Neutrophil (primary cell): ENCODE measurements around the gene UST.

ENCODE experiments used
- H3K27ac ChIP-seq: fragments of 200-600 bp; sonication (generic); 2 replicates; pipeline ENCODE4 v1.5.1; 2016; ENCODE audit warnings: mild to moderate bottlenecking, moderate library complexity
- H3K27me3 ChIP-seq: fragments of 200-600 bp; sonication (generic); 2 replicates; pipeline ENCODE4 v1.6.0; 2016; ENCODE audit warnings: mild to moderate bottlenecking
- H3K36me3 ChIP-seq: fragments of 200-600 bp; sonication (generic); 2 replicates; pipeline ENCODE4 v1.5.1; 2017
- H3K4me1 ChIP-seq, 2 experiments: fragments of 200-600 bp in 1 of 2; sonication (generic) in 1 of 2; 1 replicate in 1 of 2; 2 replicates in 1 of 2; pipeline versions ENCODE4 v1.5.1 to v1.6.1; 2013 to 2016; ENCODE audit warnings: low read depth in 1 of 2, low read length in 1 of 2, mild to moderate bottlenecking in 1 of 2, moderate library complexity in 1 of 2; ENCODE audit not compliant: control insufficient read depth in 1 of 2, insufficient read depth in 1 of 2
- H3K4me3 ChIP-seq, 2 experiments: fragments of 200-600 bp in 1 of 2; sonication (generic) in 1 of 2; 1 replicate in 1 of 2; 2 replicates in 1 of 2; pipeline ENCODE4 v1.5.1; 2013 to 2016; ENCODE audit warnings: low read depth in 1 of 2, low read length in 1 of 2, mild to moderate bottlenecking in 1 of 2, moderate library complexity in 1 of 2
- H3K9me3 ChIP-seq: fragments of 200-600 bp; sonication (generic); 2 replicates; pipeline ENCODE4 v1.5.1; 2016
- CTCF ChIP-seq: fragments of 200-600 bp; sonication (generic); IDR thresholded peaks from 2 replicates; pipeline ENCODE4 v1.5.1; 2016; ENCODE audit warnings: antibody characterized with exemption

The UST gene

GRCh38 chr6:148892247-148892646, 145.4 kb downstream of the UST start:
- no peaks in the 10 kb centered on the region for H3K36me3 ChIP-seq
- TF ChIP-seq CTCF, result no peak
- no peaks in the 10 kb centered on the region for H3K27me3 ChIP-seq
- H3K27ac ChIP-seq, result no peak overlapping the region
- no peaks in the 10 kb centered on the region for H3K4me1 ChIP-seq
- no peaks in the 10 kb centered on the region for H3K9me3 ChIP-seq
- H3K4me3 ChIP-seq, result no peak overlapping the region

- Histone ChIP-seq H3K4me3 (no peak overlapping the region), H3K4me1 (no peaks in the 10 kb centered on the region), H3K9me3 (no peaks in the 10 kb centered on the region), H3K36me3 (no peaks in the 10 kb centered on the region), H3K27ac (no peak overlapping the region), H3K27me3 (no peaks in the 10 kb centered on the region)
- no peak for TF ChIP-seq CTCF
Measured at GRCh38 chr6:148893073-148893472, 146.2 kb downstream of the UST start.

DNA sequence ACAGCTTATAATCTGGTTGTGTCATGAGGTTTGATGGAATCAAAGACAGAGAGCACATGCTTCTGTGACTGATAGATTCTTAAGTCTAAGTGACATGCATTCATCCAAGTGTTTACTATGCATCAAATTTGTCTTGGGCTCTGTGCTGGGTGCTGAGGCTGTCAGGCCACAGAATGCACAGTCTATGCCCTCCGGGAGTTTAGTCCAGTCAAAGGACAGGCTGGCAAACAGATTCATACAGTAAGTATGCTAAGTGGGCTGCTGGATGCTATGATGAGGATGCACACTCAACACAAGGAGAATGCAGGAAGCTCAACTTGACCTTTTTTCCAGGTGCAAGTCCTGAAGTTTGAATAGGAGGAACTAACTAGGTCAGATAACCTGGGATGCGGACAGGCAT, 146.7 kb downstream of the UST start:
- no peaks in the 10 kb centered on the region for H3K27me3 ChIP-seq
- H3K27ac ChIP-seq, result no peak overlapping the region
- no peak for TF ChIP-seq CTCF
- no peak overlapping the region for H3K4me3 ChIP-seq
- H3K4me1 ChIP-seq, result no peaks in the 10 kb centered on the region
- no peaks in the 10 kb centered on the region for H3K36me3 ChIP-seq
- no peaks in the 10 kb centered on the region for H3K9me3 ChIP-seq

DNA sequence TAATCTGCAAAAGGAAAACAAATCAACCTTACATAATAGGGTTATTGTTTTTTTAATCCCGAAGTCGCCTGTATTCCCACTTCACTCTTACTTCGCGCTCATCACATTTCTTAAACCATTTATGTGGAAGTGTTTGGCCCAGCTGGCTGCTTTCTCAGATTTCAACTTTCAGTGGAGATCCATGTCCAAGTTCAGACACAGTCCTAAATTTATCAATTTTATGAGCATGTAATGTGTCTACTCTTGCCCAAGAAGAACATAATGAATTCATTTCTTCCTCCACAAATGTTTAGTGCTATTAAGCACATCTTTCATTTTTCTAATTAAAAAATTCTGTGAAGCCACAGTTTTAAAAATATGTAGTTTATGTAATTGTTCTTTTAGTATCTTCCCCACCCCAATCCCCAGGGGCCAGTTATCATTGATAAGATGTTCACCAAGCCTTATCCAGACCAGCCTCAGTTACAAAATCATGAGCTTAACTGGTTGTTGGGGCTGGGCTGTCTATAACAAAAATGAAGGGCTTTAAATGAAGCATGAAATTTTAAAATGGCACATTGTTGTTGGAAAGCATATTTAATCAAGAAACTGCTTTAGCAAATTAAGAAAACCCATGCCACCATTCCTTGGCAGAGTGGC, 151.7 kb downstream of the UST start:
- Histone ChIP-seq H3K36me3 (no peaks in the 10 kb centered on the region), H3K27me3 (no peaks in the 10 kb centered on the region), H3K9me3 (no peaks in the 10 kb centered on the region), H3K4me3 (no peak overlapping the region), H3K4me1 (no peaks in the 10 kb centered on the region), H3K27ac (no peak overlapping the region)
- no peak for TF ChIP-seq CTCF

GRCh38 chr6:148904896-148905870, 158.4 kb downstream of the UST start:
- H3K4me1 ChIP-seq, result no peaks in the 10 kb centered on the region
- H3K27ac ChIP-seq, result no peak overlapping the region
- no peaks in the 10 kb centered on the region for H3K36me3 ChIP-seq
- no peaks in the 10 kb centered on the region for H3K9me3 ChIP-seq
- no peak for TF ChIP-seq CTCF
- H3K27me3 ChIP-seq, result no peaks in the 10 kb centered on the region
- no peak overlapping the region for H3K4me3 ChIP-seq
